IgD-negative memory B cell (primary cell): Measurements from ENCODE around the gene BCKDHB. TPM values are rescaled to one million over a fixed set of nuclear protein-coding genes. Genes with fewer than 3 reads are reported as not detected.

Experiments used
- H3K27ac Mint-ChIP-seq, 3 donors: one replicate each; pipeline ENCODE4 v1.8.0; 2020 to 2022; ENCODE audit warnings: mild to moderate bottlenecking in 3 of 3, mixed read lengths in 3 of 3, moderate library complexity in 1 of 3
- H3K27me3 Mint-ChIP-seq: one replicate; pipeline ENCODE4 v1.8.0; 2021; ENCODE audit warnings: mixed read lengths
- H3K36me3 Mint-ChIP-seq: one replicate; pipeline ENCODE4 v1.8.0; 2020; ENCODE audit warnings: mild to moderate bottlenecking, mixed read lengths
- H3K4me1 Mint-ChIP-seq, 3 donors: one replicate each; pipeline ENCODE4 v1.8.0; 2020 to 2022; ENCODE audit warnings: mixed read lengths in 3 of 3, mild to moderate bottlenecking in 1 of 3
- H3K4me3 Mint-ChIP-seq, 4 donors: one replicate each; pipeline ENCODE4 v1.8.0; 2020 to 2022; ENCODE audit warnings: mild to moderate bottlenecking in 4 of 4, mixed read lengths in 4 of 4, moderate library complexity in 3 of 4
- H3K9me3 Mint-ChIP-seq, 3 donors: one replicate each; pipeline ENCODE4 v1.8.0; 2020 to 2021; ENCODE audit warnings: mixed read lengths in 3 of 3, mild to moderate bottlenecking in 1 of 3
- polyA plus RNA-seq: library from polyadenylated mRNA; unstranded; fragments of 300-500 nt; fragmentation: Illumina TruSeq; gene quantifications from one replicate; pipeline ENCODE4 v1.2.3, GENCODE V29; 2021

The BCKDHB gene
- polyA plus RNA-seq, 1 donor from 2014 or later, result 17.4 TPM

- Mint-ChIP-seq H3K36me3 (peaks cover 23% of the 10 kb centered on the region), H3K27ac (no peak overlapping the region), H3K4me1 (no peaks in the 10 kb centered on the region), H3K4me3 (no peak overlapping the region), H3K9me3 (no peaks in the 10 kb centered on the region), H3K27me3 (no peaks in the 10 kb centered on the region)
These were observed 64.0 kb downstream of the BCKDHB start for GRCh38 chr6:80170433-80170832.

- peaks cover 21% of the 10 kb centered on the region for H3K36me3 Mint-ChIP-seq
- H3K4me1 Mint-ChIP-seq, result no peaks in the 10 kb centered on the region
- H3K9me3 Mint-ChIP-seq, result no peaks in the 10 kb centered on the region
- no peak overlapping the region for H3K4me3 Mint-ChIP-seq
- no peaks in the 10 kb centered on the region for H3K27me3 Mint-ChIP-seq
- no peak overlapping the region for H3K27ac Mint-ChIP-seq
These were observed 66.9 kb downstream of the BCKDHB start for GRCh38 chr6:80173411-80173810.

GRCh38 chr6:80174900-80175572 is 68.6 kb downstream of the BCKDHB start:
- Mint-ChIP-seq H3K4me1 (no peaks in the 10 kb centered on the region), H3K27me3 (no peaks in the 10 kb centered on the region), H3K27ac (no peak overlapping the region)

DNA sequence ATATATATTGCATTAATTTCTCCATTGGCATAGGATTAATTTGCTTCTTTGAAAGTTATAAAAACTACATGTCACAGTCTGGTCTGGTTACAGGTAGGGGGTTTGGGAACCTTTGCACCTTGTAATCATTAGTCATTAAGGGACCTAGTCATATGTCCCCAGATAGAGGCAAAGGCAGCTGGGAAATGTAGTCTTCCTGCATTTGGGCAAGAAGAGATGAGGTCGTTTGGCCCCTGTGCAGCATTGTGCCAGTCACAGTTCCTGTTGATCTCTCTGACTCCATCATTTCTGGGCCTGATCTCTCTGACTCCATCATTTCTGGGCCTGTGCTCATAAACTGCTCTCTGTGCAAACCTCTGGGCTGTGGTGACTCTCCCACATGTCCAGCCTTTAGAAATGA is 73.2 kb downstream of the BCKDHB start:
- Mint-ChIP-seq H3K27me3 (no peaks in the 10 kb centered on the region), H3K4me1 (peaks cover 0 to 2% (median 1%) of the 10 kb centered on the region in 3 donors), H3K9me3 (peaks cover 0 to 7% (median 5%) of the 10 kb centered on the region in 3 donors), H3K4me3 (no peak overlapping the region), H3K27ac (no peak overlapping the region), H3K36me3 (peaks cover 12% of the 10 kb centered on the region)

More at GRCh38 chr6:80174900-80175572, 68.6 kb downstream of the BCKDHB start:
- Mint-ChIP-seq H3K36me3 (peaks cover 21% of the 10 kb centered on the region), H3K9me3 (no peaks in the 10 kb centered on the region), H3K4me3 (no peak overlapping the region)

DNA sequence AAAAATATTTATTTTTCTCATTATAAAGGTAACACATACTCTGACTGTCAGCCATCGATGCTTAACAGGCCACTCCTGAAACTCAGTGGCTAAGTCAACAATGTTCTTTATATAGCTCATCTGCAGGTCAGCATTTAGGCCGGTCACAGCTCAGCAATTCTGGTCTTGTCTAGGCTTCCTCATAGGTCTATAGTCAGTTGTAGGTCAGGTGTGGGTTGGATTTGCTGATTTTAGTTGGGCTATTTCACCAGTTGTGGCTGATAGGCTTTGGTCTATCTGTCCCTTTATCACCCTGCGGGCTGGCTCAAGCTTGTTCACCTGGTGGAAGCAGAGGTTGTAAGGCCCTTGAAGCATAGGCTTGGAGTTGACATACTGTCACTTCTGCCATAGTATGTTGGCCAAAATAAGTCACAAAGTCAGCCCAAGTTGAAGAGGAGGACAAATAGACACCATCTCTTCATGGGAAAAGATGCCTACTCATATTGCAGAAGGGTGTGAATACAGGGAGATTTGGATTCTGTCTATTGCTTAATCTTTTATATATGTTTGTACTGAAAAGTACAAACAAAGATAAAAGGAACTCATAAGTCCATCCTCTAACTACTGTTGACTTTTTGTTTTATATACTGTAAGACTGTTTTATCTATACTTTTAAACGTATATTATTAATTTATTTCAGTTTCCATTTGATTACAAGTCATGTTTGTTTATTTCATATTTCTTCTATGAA is 75.0 kb downstream of the BCKDHB start:
- H3K27me3 Mint-ChIP-seq, result no peaks in the 10 kb centered on the region
- no peak overlapping the region for H3K27ac Mint-ChIP-seq
- peaks cover 0 to 2% (median 1%) of the 10 kb centered on the region in 3 donors for H3K4me1 Mint-ChIP-seq
- H3K9me3 Mint-ChIP-seq, result peaks cover 0 to 10% (median 7%) of the 10 kb centered on the region in 3 donors
- peaks cover 18% of the 10 kb centered on the region for H3K36me3 Mint-ChIP-seq
- peak overlapping the region in 1 of 4 donors; percentile 53 for H3K4me3 Mint-ChIP-seq

GRCh38 chr6:80182308-80182707 is 75.8 kb downstream of the BCKDHB start:
- no peak overlapping the region for H3K4me3 Mint-ChIP-seq
- peaks cover 0 to 2% (median 1%) of the 10 kb centered on the region in 3 donors for H3K4me1 Mint-ChIP-seq
- peaks cover 2 to 12% (median 7%) of the 10 kb centered on the region in 3 donors for H3K9me3 Mint-ChIP-seq
- H3K27ac Mint-ChIP-seq, result no peak overlapping the region
- H3K36me3 Mint-ChIP-seq, result peaks cover 15% of the 10 kb centered on the region
- H3K27me3 Mint-ChIP-seq, result no peaks in the 10 kb centered on the region

GRCh38 chr6:80183019-80183795 is 76.7 kb downstream of the BCKDHB start:
- H3K36me3 Mint-ChIP-seq, result peaks cover 19% of the 10 kb centered on the region
- no peaks in the 10 kb centered on the region for H3K27me3 Mint-ChIP-seq
- no peak overlapping the region for H3K4me3 Mint-ChIP-seq
- peaks cover 2 to 16% (median 13%) of the 10 kb centered on the region in 3 donors for H3K9me3 Mint-ChIP-seq
- H3K4me1 Mint-ChIP-seq, result peaks cover 0 to 4% (median 2%) of the 10 kb centered on the region in 3 donors
- H3K27ac Mint-ChIP-seq, result no peak overlapping the region

DNA sequence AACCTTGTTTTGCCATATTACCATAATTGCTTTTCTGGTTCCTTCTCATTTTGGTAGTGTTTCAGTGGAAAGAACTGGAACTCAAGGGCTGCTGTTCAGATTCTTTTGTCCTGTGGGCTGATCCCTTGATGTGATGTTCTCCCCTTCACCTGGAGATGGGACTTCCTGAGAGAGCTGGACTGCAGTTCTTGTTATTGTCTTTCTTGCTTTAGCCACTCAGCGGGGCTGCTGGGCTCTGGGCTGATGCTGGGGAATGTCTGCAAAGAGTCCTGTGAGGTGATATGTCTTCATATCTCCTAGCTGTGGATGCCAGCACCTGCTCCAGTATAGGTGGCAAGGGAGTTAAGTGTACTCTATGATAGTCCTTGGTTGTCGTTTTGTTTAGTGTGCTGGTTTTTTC is 79.0 kb downstream of the BCKDHB start:
- no peak overlapping the region for H3K27ac Mint-ChIP-seq
- peaks cover 15% of the 10 kb centered on the region for H3K36me3 Mint-ChIP-seq
- H3K4me3 Mint-ChIP-seq, result peak overlapping the region in 1 of 4 donors; percentile 56
- H3K4me1 Mint-ChIP-seq, result peaks cover 0 to 4% (median 2%) of the 10 kb centered on the region in 3 donors
- H3K9me3 Mint-ChIP-seq, result peaks cover 2 to 16% (median 11%) of the 10 kb centered on the region in 3 donors
- no peaks in the 10 kb centered on the region for H3K27me3 Mint-ChIP-seq

DNA sequence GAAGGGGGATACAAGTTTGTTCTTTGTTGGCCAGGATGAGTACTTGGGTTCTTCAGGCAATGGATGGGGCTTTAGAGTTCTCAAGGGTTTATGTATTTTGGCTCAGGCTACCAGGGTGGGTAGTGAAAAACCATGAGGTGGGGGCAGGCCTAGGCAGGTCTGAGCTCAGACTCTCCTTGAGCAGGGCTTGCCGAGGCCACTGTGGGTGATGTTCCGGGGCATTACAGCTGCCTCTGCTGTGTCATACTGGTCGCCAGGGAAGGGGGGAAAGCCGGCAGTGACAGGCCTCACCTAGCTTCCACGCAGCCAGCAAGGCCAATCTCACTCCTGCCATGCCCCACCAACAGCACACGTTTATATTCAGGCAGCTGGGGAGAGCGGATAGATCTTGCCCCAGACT is 79.6 kb downstream of the BCKDHB start:
- H3K9me3 Mint-ChIP-seq, result peaks cover 2 to 16% (median 11%) of the 10 kb centered on the region in 3 donors
- no peak overlapping the region for H3K27ac Mint-ChIP-seq
- peaks cover 0 to 4% (median 2%) of the 10 kb centered on the region in 3 donors for H3K4me1 Mint-ChIP-seq
- H3K27me3 Mint-ChIP-seq, result no peaks in the 10 kb centered on the region
- H3K36me3 Mint-ChIP-seq, result peaks cover 15% of the 10 kb centered on the region
- no peak overlapping the region for H3K4me3 Mint-ChIP-seq

GRCh38 chr6:80196906-80197305 is 90.4 kb downstream of the BCKDHB start:
- Mint-ChIP-seq H3K27me3 (no peaks in the 10 kb centered on the region), H3K27ac (no peak overlapping the region), H3K36me3 (peaks cover 9% of the 10 kb centered on the region), H3K9me3 (no peaks in the 10 kb centered on the region), H3K4me1 (peaks cover 0 to 1% (median 0%) of the 10 kb centered on the region in 3 donors), H3K4me3 (no peak overlapping the region)

DNA sequence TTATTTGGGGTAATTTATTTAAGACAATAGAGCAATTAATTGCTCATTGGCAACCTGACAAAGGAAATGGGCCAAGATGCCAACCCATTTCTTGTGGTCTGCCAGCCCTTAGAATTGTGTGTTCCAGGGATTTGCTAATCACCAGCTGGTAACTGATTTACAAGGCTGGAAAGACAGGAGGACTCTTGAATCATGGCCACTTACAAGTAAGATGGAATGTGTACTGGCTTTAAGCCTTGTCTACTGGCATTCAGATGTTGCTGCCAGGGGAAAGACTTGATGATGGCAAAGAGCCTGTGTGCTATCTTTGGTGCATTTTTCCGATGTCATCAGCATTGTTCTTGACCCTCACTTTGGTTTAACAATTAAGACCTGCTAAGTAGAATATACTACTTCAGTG is 91.0 kb downstream of the BCKDHB start:
- no peaks in the 10 kb centered on the region for H3K9me3 Mint-ChIP-seq
- no peaks in the 10 kb centered on the region for H3K4me1 Mint-ChIP-seq
- H3K27me3 Mint-ChIP-seq, result no peaks in the 10 kb centered on the region
- no peak overlapping the region for H3K27ac Mint-ChIP-seq
- peak overlapping the region in 1 of 4 donors; percentile 9 for H3K4me3 Mint-ChIP-seq
- peaks cover 13% of the 10 kb centered on the region for H3K36me3 Mint-ChIP-seq

DNA sequence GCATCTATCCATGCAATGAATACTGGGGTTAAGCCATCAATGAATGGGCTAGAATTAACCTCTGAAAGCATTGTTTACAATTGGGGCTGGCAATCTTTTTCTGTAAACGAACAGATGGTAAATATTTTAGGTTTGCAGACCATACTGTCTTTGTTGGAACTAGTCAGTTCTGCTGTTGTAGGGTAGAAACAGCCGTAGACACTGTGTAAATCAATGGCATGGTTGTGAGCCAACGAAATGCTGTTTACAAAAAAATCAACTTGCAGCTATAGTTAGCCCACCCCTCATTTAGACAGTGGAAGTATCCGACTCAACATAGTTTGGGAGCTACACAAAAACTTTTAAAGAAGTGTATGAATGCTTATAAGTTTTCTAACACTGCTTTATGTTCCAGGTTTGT is 91.5 kb downstream of the BCKDHB start:
- H3K36me3 Mint-ChIP-seq, result peaks cover 15% of the 10 kb centered on the region
- H3K27me3 Mint-ChIP-seq, result no peaks in the 10 kb centered on the region
- no peaks in the 10 kb centered on the region for H3K9me3 Mint-ChIP-seq
- H3K27ac Mint-ChIP-seq, result no peak overlapping the region
- H3K4me1 Mint-ChIP-seq, result peaks cover 0 to 2% (median 0%) of the 10 kb centered on the region in 3 donors
- no peak overlapping the region for H3K4me3 Mint-ChIP-seq

GRCh38 chr6:80203283-80203682 is 96.8 kb downstream of the BCKDHB start:
- no peak overlapping the region for H3K4me3 Mint-ChIP-seq
- no peak overlapping the region for H3K27ac Mint-ChIP-seq
- H3K27me3 Mint-ChIP-seq, result no peaks in the 10 kb centered on the region

DNA sequence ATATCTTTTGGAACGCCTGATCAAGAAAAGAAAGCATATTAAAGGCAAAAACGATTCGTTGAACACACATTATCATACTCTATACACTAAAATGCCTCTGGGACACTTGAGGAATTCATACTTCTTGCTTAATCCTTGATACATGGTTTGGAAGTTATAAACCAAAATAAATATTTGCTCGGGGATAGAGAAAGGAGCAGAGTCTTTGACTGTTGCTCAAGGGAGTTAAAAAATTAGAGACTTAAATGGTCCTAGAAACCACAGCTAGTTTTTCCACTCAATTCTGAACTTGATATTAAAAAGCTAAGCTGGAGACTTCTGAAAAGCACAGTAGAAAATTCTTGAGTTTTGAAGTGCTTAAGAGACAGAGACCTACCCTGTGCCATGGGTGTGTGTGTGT is 98.9 kb downstream of the BCKDHB start:
- no peaks in the 10 kb centered on the region for H3K27me3 Mint-ChIP-seq
- peaks cover 0 to 2% (median 0%) of the 10 kb centered on the region in 3 donors for H3K4me1 Mint-ChIP-seq
- H3K9me3 Mint-ChIP-seq, result no peaks in the 10 kb centered on the region
- no peak overlapping the region for H3K27ac Mint-ChIP-seq
- no peak overlapping the region for H3K4me3 Mint-ChIP-seq
- H3K36me3 Mint-ChIP-seq, result peaks cover 27% of the 10 kb centered on the region

More at GRCh38 chr6:80203283-80203682, 96.8 kb downstream of the BCKDHB start:
- no peaks in the 10 kb centered on the region for H3K9me3 Mint-ChIP-seq
- H3K4me1 Mint-ChIP-seq, result peaks cover 0 to 2% (median 0%) of the 10 kb centered on the region in 3 donors
- peaks cover 29% of the 10 kb centered on the region for H3K36me3 Mint-ChIP-seq

- Mint-ChIP-seq H3K36me3 (peaks cover 27% of the 10 kb centered on the region), H3K4me1 (peaks cover 0 to 2% (median 0%) of the 10 kb centered on the region in 3 donors), H3K4me3 (no peak overlapping the region), H3K27me3 (no peaks in the 10 kb centered on the region), H3K9me3 (no peaks in the 10 kb centered on the region), H3K27ac (no peak overlapping the region)
These were observed 100.3 kb downstream of the BCKDHB start for GRCh38 chr6:80206758-80207157.
